ENCODE data around the gene RAB7B.

The RAB7B gene

GRCh38 chr1:206005234-206005633 lies 2.0 kb upstream of the RAB7B start:
- no peak for TF ChIP-seq CTCF (IDR thresholded peaks at IDR 0.05; ENCODE audit: low read depth, low read length, missing control alignments)
- H3K4me3 ChIP-seq (ENCODE audit: low read depth, low read length) = no peak overlapping the region
- no peak for DNase-seq (ENCODE audit: low read depth)

- TF ChIP-seq CTCF (IDR thresholded peaks at IDR 0.05; ENCODE audit: low read depth, low read length, missing control alignments) = no peak
- no peak overlapping the region for H3K4me3 ChIP-seq (ENCODE audit: low read depth, low read length)
- DNase-seq (ENCODE audit: low read depth) = no peak
Measured at GRCh38 chr1:206004826-206005225, 1.6 kb upstream of the RAB7B start.

DNA sequence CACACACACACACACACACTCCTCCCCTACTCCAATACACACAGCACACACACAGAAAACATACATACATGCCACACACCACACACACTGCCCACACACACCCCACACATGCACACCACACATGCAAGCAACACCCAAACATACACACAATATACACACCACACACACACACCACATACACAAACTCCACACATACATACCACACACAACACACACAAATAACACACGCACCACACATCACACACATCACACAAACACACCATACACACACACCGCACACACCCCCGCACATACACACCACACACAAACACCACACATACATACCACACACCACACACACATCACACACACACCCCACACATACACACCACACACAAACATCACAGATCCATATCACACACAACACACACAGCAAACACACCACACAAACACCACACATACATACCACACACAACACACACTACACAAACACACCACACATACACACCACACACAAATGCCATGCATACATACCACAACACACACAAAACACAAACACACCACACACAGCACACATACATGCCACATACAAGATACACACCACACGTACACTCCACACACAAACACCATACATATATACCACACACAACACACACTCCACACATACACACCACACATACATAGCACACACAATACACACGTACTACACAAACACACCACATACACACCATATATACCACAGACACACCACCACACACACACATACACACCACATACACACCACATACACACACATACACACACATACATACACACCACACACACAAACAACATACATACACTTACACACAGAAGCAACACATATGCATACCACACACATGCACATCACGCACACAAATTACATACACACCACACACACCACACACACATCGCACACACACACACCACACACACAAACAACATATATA lies 932 bp upstream of the RAB7B start:
- TF ChIP-seq CTCF (IDR thresholded peaks at IDR 0.05; ENCODE audit: low read depth, low read length, missing control alignments) = no peak
- no peak overlapping the region for H3K4me3 ChIP-seq (ENCODE audit: low read depth, low read length)
- DNase-seq (ENCODE audit: low read depth) = no peak

DNA sequence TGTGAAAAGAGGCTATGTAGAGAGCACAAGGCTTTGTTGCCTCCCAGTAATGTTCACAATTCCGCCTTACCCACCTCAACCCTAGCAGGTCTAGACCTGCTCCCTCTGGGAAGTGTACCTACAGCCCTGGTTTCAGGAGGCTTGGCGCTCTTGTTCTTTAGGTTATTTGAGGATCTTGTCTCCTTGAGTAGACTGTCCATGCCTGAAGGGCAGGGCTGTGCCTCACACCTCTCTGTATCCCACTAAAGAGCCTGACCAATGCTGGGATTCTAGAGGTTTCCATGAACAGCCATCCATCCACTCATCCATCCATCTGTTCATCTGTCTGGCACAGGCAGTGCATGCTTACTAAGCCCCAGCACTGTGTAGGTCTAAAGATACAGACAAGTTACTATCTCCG lies 1.0 kb downstream of the RAB7B start:
- DNase-seq (ENCODE audit: low read depth) = no peak
- H3K4me3 ChIP-seq (ENCODE audit: low read depth, low read length) = no peak overlapping the region
- no peak for TF ChIP-seq CTCF (IDR thresholded peaks at IDR 0.05; ENCODE audit: low read depth, low read length, missing control alignments)

GRCh38 chr1:206001476-206001888 lies 1.7 kb downstream of the RAB7B start:
- no peak for DNase-seq (ENCODE audit: low read depth)
- TF ChIP-seq CTCF (IDR thresholded peaks at IDR 0.05; ENCODE audit: low read depth, low read length, missing control alignments) = no peak
- no peak overlapping the region for H3K4me3 ChIP-seq (ENCODE audit: low read depth, low read length)

- no peak for TF ChIP-seq CTCF (IDR thresholded peaks at IDR 0.05; ENCODE audit: low read depth, low read length, missing control alignments)
- no peak overlapping the region for H3K4me3 ChIP-seq (ENCODE audit: low read depth, low read length)
- DNase-seq (ENCODE audit: low read depth) = no peak
Measured at GRCh38 chr1:206000641-206001339, 2.4 kb downstream of the RAB7B start.

Measured in GM12864 (cell line).